HUES64 (cell line): ENCODE measurements around the gene GNS.

Experiments used
- H3K27ac ChIP-seq: 2 replicates; pipeline ENCODE4 v1.7.0; 2013; ENCODE audit warnings: low read depth, low read length, inconsistent platforms
- H3K27me3 ChIP-seq: 2 replicates; pipeline ENCODE4 v1.6.1; 2013; ENCODE audit warnings: mild to moderate bottlenecking, low read length; ENCODE audit not compliant: insufficient read depth
- H3K36me3 ChIP-seq: 2 replicates; pipeline ENCODE4 v1.6.1; 2013; ENCODE audit warnings: mild to moderate bottlenecking, low read length; ENCODE audit not compliant: insufficient read depth
- H3K4me1 ChIP-seq: 2 replicates; pipeline ENCODE4 v1.6.1; 2013; ENCODE audit warnings: mild to moderate bottlenecking, low read length, moderate library complexity; ENCODE audit not compliant: insufficient read depth
- H3K4me3 ChIP-seq: 2 replicates; pipeline ENCODE4 v1.5.1; 2013; ENCODE audit warnings: mild to moderate bottlenecking, low read length, moderate library complexity
- H3K9ac ChIP-seq: 2 replicates; pipeline ENCODE4 v1.6.1; 2013; ENCODE audit warnings: mild to moderate bottlenecking, low read depth, low read length
- H3K9me3 ChIP-seq: 2 replicates; pipeline ENCODE4 v1.6.1; 2013; ENCODE audit warnings: low read depth, low read length; ENCODE audit not compliant: insufficient read depth
- WGBS: fragments of 150-250, 120-280 bp; methylation state at CpG from one replicate; pipeline ENCODE4 v1.1.7; 2013; ENCODE audit warnings: missing lambda C conversion rate; 5-methylcytosine and 5-hydroxymethylcytosine counted together

GNS gene

DNA sequence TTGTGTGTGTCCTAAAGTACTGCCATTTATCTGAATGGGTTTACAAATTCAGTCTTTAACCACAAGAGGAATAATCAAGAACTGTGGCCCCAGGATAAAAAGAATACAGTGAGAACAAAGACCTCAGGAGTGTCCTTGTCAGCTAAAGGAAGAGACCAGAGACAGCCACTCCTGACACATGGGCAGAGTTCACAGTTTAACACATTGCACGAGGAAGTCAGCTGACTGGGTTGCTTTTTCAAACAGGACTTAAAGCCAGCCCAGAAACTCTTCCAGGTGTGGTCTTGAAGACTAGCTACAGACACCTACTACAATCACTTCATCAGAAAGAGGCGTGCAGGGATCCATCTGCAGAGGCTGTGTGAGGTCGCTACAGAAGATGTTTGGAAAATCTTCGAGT is 42.8 kb downstream of the GNS start:
- WGBS: 94% methylated on average over 4 of the region's 4 CpGs
- peaks cover 61% of the 10 kb centered on the region for H3K36me3 ChIP-seq

GRCh38 chr12:64714551-64714968 is 44.6 kb downstream of the GNS start:
- Histone ChIP-seq H3K27me3 (no peaks in the 10 kb centered on the region), H3K4me3 (no peak overlapping the region), H3K9ac (no peak overlapping the region), H3K4me1 (no peaks in the 10 kb centered on the region), H3K36me3 (peaks cover 43% of the 10 kb centered on the region), H3K9me3 (no peaks in the 10 kb centered on the region), H3K27ac (no peak overlapping the region)
- 98% methylated on average over 4 of the region's 5 CpGs for WGBS

More for the DNA sequence above, 42.8 kb downstream of the GNS start:
- no peak overlapping the region for H3K9ac ChIP-seq
- H3K4me3 ChIP-seq: no peak overlapping the region
- H3K4me1 ChIP-seq: no peaks in the 10 kb centered on the region
- H3K9me3 ChIP-seq: no peaks in the 10 kb centered on the region
- H3K27ac ChIP-seq: no peak overlapping the region
- H3K27me3 ChIP-seq: no peaks in the 10 kb centered on the region

- H3K9me3 ChIP-seq: no peaks in the 10 kb centered on the region
- no peaks in the 10 kb centered on the region for H3K27me3 ChIP-seq
- no peak overlapping the region for H3K4me3 ChIP-seq
- no peak overlapping the region for H3K27ac ChIP-seq
- H3K36me3 ChIP-seq: peaks cover 34% of the 10 kb centered on the region
- H3K4me1 ChIP-seq: no peaks in the 10 kb centered on the region
- H3K9ac ChIP-seq: no peak overlapping the region
Observed at GRCh38 chr12:64713376-64713775, 45.8 kb downstream of the GNS start.

DNA sequence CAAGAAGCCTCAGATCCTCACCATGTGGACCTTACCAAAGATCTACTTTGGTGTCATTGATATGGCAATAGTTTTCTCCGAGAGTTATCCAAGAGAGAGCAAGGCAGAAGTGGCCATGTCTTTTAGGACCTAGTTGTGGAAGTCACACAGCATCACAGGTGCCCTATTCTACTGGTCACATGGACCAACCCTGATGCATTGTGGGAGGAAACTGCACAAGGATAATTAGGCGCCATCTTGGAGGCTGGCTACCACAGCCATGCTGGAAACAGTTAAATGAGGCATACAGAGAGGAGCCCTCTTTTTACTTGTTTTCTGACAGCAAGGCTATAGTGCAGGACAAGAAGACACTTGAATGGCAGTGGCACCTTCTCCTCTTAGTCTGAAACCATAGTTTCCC is 49.8 kb downstream of the GNS start:
- H3K27me3 ChIP-seq: no peaks in the 10 kb centered on the region
- H3K4me3 ChIP-seq: no peak overlapping the region
- 95% methylated on average over 2 of the region's 2 CpGs for WGBS
- peaks cover under 1% of the 10 kb centered on the region; the same call in 1 of the 2 replicates for H3K36me3 ChIP-seq
- no peak overlapping the region for H3K9ac ChIP-seq
- H3K27ac ChIP-seq: no peak overlapping the region
- H3K9me3 ChIP-seq: no peaks in the 10 kb centered on the region
- H3K4me1 ChIP-seq: no peaks in the 10 kb centered on the region

DNA sequence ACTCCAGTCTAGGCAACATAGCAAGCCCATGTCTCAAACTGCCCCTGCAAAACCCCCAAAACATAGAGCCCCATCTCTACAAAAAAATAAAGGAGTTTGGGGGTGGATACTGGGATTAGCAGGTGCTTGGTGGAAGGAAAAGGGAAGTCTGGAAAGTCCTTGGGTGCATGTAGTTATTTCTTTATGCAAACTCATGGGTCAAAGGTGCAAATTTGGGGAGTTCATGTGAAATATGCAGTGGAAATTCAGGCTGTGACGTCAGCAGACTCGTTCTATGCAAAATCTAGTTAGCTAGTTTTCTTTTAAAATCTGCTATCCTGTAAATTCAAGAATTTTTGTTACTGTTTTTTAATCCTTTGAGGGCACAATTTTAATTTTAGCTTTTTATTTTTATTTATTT is 51.3 kb downstream of the GNS start:
- Histone ChIP-seq H3K27me3 (no peaks in the 10 kb centered on the region), H3K4me3 (no peak overlapping the region), H3K9me3 (no peaks in the 10 kb centered on the region), H3K4me1 (no peaks in the 10 kb centered on the region), H3K36me3 (no peaks in the 10 kb centered on the region), H3K9ac (no peak overlapping the region), H3K27ac (no peak overlapping the region)
- WGBS: 87% methylated on average over 2 of the region's 2 CpGs

DNA sequence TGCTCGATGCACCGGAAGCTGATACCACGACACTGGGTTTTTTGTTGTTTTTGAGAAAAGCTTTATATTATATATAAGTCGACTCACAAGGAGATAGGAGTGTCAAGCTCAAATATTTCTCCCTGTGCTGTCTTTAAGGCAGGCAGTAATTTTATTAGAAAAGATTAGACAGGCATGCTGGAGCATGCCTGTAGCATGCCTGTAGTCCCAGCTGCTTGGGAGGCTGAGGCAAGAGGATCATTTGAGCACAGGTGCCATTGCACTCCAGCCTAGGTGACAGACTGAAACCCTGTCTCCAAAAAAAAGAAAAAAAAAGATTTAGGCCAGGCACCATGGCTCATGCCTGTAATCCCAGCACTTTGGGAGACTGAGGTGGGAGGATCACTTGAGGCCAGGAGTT is 51.8 kb downstream of the GNS start:
- Histone ChIP-seq H3K27me3 (no peaks in the 10 kb centered on the region), H3K4me3 (no peak overlapping the region), H3K27ac (no peak overlapping the region), H3K9me3 (no peaks in the 10 kb centered on the region), H3K36me3 (no peaks in the 10 kb centered on the region), H3K4me1 (no peaks in the 10 kb centered on the region), H3K9ac (no peak overlapping the region)
- WGBS: 91% methylated on average over 4 of the region's 4 CpGs

DNA sequence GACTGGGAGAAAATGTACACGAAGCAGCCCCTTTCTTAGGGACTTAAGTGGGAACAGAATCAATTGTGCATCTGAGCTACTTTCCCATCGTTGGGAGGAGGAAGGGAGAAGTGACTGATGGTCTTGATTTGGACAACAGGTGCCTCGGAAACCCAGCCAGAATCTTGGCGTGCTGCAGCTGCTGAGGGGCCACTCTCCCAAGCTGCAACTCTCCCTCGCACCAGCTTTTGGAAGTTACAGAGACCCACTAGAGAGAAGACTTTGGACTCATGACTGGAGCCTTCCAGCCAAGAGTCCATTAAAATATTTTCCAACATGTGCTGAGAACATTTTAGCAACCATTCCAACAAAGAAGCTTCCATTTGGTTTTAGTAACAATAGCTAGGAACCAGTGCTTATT is 52.3 kb downstream of the GNS start:
- H3K36me3 ChIP-seq: no peaks in the 10 kb centered on the region
- H3K9ac ChIP-seq: no peak overlapping the region
- H3K4me3 ChIP-seq: no peak overlapping the region
- no peak overlapping the region for H3K27ac ChIP-seq
- H3K27me3 ChIP-seq: no peaks in the 10 kb centered on the region
- no peaks in the 10 kb centered on the region for H3K9me3 ChIP-seq
- WGBS: 93% methylated on average over 5 of the region's 5 CpGs
- no peaks in the 10 kb centered on the region for H3K4me1 ChIP-seq

DNA sequence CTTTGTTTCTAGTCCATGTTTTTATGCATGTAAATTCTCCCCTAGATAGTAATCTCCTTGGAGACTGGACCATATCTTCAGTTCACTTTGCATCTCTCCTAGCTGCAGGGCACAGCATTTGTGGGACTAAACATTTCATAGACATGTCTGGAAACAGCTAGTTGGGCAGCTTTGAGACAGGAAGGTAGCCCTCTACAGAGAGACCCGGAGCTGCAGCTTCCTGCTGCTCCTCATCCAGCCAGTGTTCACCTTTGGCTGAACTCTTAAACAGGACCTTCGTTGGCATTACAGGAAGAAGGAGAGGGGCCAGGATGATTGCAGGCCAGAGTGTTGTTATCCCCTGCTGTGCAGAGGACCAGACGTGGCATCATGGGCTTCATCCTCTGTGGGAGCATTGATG is 52.9 kb downstream of the GNS start:
- Histone ChIP-seq H3K4me1 (no peaks in the 10 kb centered on the region), H3K27me3 (no peaks in the 10 kb centered on the region), H3K27ac (no peak overlapping the region), H3K9ac (no peak overlapping the region), H3K4me3 (no peak overlapping the region), H3K9me3 (no peaks in the 10 kb centered on the region), H3K36me3 (no peaks in the 10 kb centered on the region)
- 78% methylated on average over 3 of the region's 3 CpGs for WGBS

GRCh38 chr12:64701283-64701682 is 57.9 kb downstream of the GNS start:
- Histone ChIP-seq H3K36me3 (peaks cover 6% of the 10 kb centered on the region), H3K4me1 (no peaks in the 10 kb centered on the region), H3K27me3 (no peaks in the 10 kb centered on the region), H3K4me3 (no peak overlapping the region), H3K9me3 (no peaks in the 10 kb centered on the region), H3K27ac (no peak overlapping the region), H3K9ac (no peak overlapping the region)
- WGBS: 89% methylated on average over 5 of the region's 5 CpGs

DNA sequence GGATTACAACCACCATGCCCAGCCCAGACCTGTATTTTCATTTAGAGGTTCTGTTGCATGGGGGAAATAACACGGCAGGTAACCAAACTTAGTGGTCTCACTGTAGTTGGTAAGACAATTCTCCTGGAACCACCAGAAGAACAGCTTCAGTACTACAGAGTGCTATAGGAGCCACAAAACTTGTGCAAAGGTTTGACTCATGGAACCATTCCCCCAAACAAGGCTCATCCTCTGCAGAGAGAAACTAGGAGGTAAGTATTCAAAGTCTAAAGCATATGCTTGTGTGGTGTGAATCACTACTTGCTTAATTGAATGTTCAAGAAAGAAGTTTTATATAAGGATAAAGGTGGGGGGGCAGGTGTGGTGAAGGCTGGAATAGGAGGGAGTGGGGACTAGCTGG is 58.7 kb downstream of the GNS start:
- Histone ChIP-seq H3K27me3 (no peaks in the 10 kb centered on the region), H3K9me3 (no peaks in the 10 kb centered on the region), H3K36me3 (peaks cover 6% of the 10 kb centered on the region), H3K9ac (no peak overlapping the region), H3K4me3 (no peak overlapping the region), H3K4me1 (peaks cover 3% of the 10 kb centered on the region; the same call in 1 of the 2 replicates), H3K27ac (no peak overlapping the region)
- 95% methylated on average over 1 of the region's 1 CpG for WGBS

- 95% methylated on average over 11 of the region's 12 CpGs for WGBS
- H3K4me1 ChIP-seq: peaks cover 10% of the 10 kb centered on the region
- H3K27me3 ChIP-seq: no peaks in the 10 kb centered on the region
- no peak overlapping the region for H3K27ac ChIP-seq
- H3K36me3 ChIP-seq: peaks cover 14% of the 10 kb centered on the region
- no peak overlapping the region for H3K9ac ChIP-seq
- H3K4me3 ChIP-seq: no peak overlapping the region
- no peaks in the 10 kb centered on the region for H3K9me3 ChIP-seq
Observed at GRCh38 chr12:64699504-64700115, 59.6 kb downstream of the GNS start.
